GM13976 (cell line): Measurements from ENCODE around the gene IRF5.

Source experiments
- DNase-seq: peaks from one replicate; pipeline ENCODE4 v3.0.0; 2012; ENCODE audit warnings: low spot score
- in situ Hi-C: fragments of 300-500 bp; cut with MboI; formaldehyde crosslinking; loops from one replicate; pipeline ENCODE4 v1.12.0; 2022; ENCODE audit warnings: low sequenced_read_pairs, mixed read lengths, inconsistent platforms; ENCODE audit not compliant: unreplicated experiment
- TF ChIP-seq, protein P1 (sequence below): IDR thresholded peaks from 2 replicates; pipeline ENCODE4 v1.5.1; 2012; ENCODE audit warnings: borderline replicate concordance, mild to moderate bottlenecking; ENCODE audit not compliant: insufficient read depth; ENCODE audit errors: extremely low read depth, missing control alignments, control extremely low read depth

Gene IRF5, protein sequence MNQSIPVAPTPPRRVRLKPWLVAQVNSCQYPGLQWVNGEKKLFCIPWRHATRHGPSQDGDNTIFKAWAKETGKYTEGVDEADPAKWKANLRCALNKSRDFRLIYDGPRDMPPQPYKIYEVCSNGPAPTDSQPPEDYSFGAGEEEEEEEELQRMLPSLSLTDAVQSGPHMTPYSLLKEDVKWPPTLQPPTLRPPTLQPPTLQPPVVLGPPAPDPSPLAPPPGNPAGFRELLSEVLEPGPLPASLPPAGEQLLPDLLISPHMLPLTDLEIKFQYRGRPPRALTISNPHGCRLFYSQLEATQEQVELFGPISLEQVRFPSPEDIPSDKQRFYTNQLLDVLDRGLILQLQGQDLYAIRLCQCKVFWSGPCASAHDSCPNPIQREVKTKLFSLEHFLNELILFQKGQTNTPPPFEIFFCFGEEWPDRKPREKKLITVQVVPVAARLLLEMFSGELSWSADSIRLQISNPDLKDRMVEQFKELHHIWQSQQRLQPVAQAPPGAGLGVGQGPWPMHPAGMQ

DNA sequence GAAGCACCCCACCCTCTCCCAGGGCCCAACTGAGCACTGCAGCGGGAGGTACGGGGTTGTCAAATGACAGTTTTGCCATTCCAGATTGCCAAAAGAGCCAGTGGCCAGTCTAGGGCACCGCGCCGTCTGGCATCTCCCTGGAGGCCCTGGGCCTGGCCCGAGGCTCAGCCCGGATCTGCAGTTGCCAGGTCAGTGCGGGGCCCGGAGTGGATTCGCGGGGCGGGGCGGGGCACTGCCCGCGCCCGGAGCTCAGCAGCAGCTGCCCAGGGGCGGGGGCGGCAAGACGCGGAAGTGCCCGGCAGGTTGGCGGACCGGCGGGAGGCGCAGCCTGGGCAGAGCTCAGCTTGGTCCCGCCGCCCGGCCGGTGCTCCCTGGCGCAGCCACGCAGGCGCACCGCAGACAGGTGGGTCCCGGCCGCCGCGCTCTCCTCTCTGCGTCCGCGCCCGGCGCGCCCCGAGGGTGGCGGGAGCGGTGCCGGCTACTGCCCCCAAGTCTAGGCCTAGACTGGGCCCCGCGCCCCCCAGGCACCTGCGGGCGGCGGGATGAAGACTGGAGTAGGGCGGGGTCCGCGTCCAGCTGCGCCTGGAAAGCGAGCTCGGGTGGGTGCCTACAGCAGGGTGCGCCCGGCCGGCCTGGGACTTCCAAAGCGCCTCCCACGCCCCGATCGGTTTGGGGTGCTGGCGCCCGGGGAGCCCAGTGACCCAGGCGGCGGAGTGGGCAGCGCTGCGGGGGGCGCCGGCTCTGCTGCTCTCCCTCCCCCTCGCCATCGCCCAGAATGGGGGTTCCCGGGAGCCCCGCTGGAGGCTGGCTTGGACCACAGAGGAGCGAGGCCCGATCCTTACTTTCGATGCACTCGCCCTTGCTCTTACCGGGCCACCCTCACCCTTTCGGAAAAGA lies at the start of gene IRF5:
Gene IRF5 (plus strand): TSS at position 281 of the 897 bp plus-strand sequence. CDS start 4,155 bp downstream, outside the sequence.
- in situ Hi-C loops, result no loop called here
- TF ChIP-seq, protein P1, sequence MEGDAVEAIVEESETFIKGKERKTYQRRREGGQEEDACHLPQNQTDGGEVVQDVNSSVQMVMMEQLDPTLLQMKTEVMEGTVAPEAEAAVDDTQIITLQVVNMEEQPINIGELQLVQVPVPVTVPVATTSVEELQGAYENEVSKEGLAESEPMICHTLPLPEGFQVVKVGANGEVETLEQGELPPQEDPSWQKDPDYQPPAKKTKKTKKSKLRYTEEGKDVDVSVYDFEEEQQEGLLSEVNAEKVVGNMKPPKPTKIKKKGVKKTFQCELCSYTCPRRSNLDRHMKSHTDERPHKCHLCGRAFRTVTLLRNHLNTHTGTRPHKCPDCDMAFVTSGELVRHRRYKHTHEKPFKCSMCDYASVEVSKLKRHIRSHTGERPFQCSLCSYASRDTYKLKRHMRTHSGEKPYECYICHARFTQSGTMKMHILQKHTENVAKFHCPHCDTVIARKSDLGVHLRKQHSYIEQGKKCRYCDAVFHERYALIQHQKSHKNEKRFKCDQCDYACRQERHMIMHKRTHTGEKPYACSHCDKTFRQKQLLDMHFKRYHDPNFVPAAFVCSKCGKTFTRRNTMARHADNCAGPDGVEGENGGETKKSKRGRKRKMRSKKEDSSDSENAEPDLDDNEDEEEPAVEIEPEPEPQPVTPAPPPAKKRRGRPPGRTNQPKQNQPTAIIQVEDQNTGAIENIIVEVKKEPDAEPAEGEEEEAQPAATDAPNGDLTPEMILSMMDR, result no peak
- no peak for DNase-seq

GRCh38 chr7:128888039-128888755 lies 49.5 kb upstream of the IRF5 start:
- in situ Hi-C loops, result no loop called here
- TF ChIP-seq, protein P1, result no peak
- no peak for DNase-seq

DNA sequence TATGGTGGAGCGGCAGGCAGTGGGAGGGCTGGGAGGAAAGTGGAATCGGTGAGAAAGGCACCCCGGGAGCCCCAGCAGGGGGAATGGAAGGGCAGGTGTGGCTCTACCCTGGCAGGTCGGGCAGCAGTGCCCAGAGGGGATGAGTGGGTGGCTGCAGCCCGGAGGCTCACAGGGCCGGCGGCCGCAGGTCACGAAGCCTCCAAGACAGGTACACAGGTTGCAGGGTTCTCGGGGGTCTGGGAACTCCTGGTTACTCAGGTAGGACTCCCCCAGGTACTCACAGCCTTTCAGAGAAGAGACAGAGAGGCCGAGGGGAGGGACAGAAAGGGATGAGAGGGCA lies 49.0 kb upstream of the IRF5 start:
- DNase-seq, result no peak
- in situ Hi-C loops, result no loop called here
- TF ChIP-seq, protein P1, result no peak

DNA sequence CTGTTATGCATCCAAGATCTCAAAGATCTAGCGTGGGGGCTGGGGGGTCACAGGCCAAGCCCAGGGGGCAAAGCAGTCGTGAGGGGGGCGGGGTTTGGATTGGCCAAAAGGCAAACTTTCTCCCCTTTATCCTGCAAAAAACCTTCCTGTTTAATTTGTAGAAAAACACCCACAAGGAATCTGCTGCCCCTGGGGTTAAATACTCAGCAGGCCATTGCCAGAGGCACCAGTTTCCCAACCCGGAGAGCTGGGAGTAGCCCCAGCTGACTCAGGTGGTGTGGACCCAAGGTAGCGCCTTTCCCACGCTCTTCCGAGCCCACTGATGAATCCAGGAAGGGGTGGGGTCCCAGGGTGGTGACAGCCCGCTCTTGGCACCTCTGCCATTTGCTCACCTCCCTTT lies 48.6 kb upstream of the IRF5 start:
- TF ChIP-seq, protein P1, result no peak
- no peak for DNase-seq
- in situ Hi-C loops, result no loop called here

GRCh38 chr7:128890306-128891109 lies 47.2 kb upstream of the IRF5 start:
- in situ Hi-C loops, result no loop called here
- TF ChIP-seq, protein P1, result no peak
- DNase-seq, result no peak
